ENCODE measurements around the gene PAQR5.

GRCh38 chr15:69359722-69360121 lies 61.0 kb downstream of the PAQR5 start:
- TF ChIP-seq CTCF (IDR thresholded peaks at IDR 0.05 in 2 of 3, conservative IDR thresholded peaks at IDR 0.05 in 1 of 3; ENCODE audit: borderline replicate concordance in 1 of 3, insufficient read depth in 1 of 3, low read depth in 2 of 3, low read length in 2 of 3) (no peak), SRF (IDR thresholded peaks at IDR 0.05; ENCODE audit: low read depth) (no peak), TCF7L2 (IDR thresholded peaks at IDR 0.05; ENCODE audit: borderline replicate concordance, extremely low read depth, insufficient read depth, insufficient read length) (no peak), POLR2AphosphoS5 (IDR thresholded peaks at IDR 0.05; ENCODE audit: low read depth, low read length) (no peak), MAX (IDR thresholded peaks at IDR 0.05) (no peak), EZH2phosphoT487 (IDR thresholded peaks at IDR 0.05; ENCODE audit: borderline replicate concordance) (no peak)

Data from HCT116 (cell line).